ENCODE measurements around the gene TSPAN33.

The TSPAN33 gene

DNA sequence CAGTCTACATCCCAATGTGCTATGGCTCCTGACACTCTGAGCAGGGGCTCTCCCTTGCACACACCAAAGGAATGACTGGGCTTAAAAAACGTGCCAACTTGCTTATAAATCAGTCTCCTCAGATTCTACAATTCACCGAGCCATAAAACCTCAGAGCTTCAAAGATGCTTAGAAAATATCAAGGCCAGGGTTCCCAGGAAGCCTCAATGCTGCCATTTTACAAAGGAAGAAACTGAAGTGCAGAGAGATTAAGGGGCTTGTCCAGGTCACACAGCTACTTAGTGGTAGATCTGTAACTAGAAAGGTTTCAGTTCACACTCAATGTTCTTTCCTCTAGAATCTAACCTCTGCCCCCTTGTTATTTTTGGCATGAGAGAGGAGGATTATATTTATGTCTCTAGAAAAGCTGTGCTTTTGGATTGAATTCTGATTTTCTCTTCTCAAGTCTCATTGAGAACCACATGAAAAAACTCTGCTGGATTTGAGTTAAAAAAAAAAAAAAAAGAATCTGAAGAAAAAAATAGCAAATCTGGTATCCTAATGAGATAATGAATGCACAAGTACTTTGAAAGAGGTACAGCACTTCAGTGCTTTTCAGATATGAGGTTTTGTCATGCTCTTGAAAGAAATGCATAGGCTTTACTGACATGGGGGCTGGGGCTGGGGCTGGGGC, 22.3 kb upstream of the TSPAN33 start:
- no peak for TF ChIP-seq ZNF274 (IDR thresholded peaks at IDR 0.05; ENCODE audit: low read depth, low read length)
- H3K4me3 ChIP-seq (ENCODE audit: low read length): no peak overlapping the region; the same call in 1 of the 2 replicates

DNA sequence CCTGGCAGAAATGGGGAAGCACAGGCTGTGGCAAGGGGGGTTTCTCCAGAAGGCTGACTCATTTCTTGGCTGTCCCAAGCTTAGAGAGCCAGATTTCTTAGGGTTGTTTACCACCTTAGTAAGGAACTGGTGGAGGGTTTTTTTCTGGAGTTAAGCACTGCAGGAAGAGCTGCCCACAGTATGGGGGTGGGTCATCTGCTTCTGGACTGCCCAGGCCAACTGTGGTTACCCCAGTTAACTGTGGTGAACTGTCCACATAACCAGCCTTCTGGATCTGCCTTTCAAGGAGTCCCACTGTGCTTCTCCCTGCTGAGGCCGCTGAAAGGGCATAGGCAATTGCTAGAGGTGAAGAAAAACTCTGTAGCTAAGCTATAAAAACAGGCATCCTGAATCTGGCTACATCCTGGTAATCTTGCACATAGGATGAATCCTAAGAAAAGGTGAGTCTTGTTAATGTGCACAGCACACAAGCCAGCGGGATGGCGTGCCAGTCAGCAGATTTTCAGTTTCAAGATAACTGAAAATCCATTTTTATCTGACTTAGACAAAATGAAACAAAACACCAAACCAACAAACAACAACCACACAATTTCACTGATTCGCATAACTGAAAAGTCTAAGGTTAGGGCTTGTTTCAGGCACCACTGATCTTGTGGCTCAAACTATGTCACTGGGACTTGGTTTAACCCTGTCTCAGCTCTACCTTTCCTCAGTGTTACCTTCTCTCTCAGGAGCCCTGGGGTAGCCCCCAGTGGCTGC, 21.6 kb upstream of the TSPAN33 start:
- peak overlapping the region; percentile 34; the same call in 1 of the 2 replicates for H3K4me3 ChIP-seq (ENCODE audit: low read length)
- TF ChIP-seq ZNF274 (IDR thresholded peaks at IDR 0.05; ENCODE audit: low read depth, low read length): no peak

DNA sequence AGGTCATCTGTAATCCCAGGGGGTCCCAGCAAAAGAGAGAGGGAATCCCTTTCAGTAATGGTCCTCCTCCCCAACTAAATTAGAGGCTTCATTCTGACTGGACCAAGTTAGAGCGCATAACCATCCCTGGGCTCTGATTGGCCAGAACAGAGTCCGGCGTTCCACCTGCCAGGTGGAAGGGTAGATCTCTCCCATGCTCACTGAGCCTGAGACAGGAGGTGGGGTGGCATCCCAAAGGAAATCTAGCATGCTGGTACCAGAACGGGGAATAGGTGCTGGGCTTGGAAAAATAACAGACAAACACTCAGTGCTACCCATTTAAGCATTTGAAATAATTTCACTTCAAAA, 21.0 kb upstream of the TSPAN33 start:
- H3K4me3 ChIP-seq (ENCODE audit: low read length): peak overlapping the region; percentile 5; the same call in 1 of the 2 replicates
- TF ChIP-seq ZNF274 (IDR thresholded peaks at IDR 0.05; ENCODE audit: low read depth, low read length): no peak

DNA sequence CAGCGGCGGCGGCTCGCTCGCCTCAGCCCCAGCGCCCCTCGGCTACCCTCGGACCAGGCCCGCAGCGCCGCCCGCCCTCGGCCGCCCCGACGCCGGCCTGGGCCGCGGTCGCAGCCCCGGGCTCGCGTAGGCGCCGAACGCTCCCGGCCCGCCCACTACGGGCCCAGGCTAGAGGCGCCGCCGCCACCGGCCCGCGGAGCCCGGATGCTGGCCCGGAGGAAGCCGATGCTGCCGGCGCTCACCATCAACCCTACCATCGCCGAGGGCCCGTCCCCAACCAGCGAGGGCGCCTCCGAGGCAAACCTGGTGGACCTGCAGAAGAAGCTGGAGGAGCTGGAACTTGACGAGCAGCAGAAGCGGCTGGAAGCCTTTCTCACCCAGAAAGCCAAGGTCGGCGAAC, 18.2 kb upstream of the TSPAN33 start:
- no peak overlapping the region for H3K4me3 ChIP-seq (ENCODE audit: low read length)
- TF ChIP-seq ZNF274 (IDR thresholded peaks at IDR 0.05; ENCODE audit: low read depth, low read length): no peak

DNA sequence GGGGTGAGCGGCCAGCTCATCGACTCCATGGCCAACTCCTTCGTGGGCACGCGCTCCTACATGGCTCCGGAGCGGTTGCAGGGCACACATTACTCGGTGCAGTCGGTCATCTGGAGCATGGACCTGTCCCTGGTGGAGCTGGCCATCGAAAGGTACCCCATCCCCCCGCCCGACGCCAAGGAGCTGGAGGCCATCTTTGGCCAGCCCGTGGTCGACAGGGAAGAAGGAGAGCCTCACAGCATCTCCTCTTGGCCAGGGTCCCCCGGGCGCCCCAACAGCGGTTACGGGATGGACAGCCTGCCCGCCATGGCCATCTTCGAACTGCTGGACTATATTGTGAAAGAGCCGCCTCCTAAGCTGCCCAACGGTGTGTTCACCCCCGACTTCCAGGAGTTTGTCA, 17.4 kb upstream of the TSPAN33 start:
- TF ChIP-seq ZNF274 (IDR thresholded peaks at IDR 0.05; ENCODE audit: low read depth, low read length): no peak
- H3K4me3 ChIP-seq (ENCODE audit: low read length): no peak overlapping the region

DNA sequence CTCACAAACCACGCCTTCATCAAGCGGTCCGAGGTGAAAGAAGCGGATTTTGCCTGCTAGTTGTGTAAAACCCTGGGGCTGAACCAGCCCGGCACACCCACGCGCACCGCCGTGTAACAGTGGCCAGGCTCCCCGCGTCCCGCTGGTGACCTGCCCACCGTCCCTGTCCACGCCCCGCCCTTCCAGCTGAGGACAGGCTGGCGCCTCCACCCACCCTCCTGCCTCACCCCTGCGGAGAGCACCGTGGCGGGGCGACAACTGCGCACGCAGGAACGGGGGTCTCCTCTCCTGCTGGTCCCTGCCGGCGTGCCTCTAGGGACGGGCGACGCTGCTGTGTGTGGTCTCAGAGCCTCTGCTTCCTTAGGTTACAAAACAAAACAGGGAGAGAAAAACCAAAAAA, 16.9 kb upstream of the TSPAN33 start:
- no peak overlapping the region for H3K4me3 ChIP-seq (ENCODE audit: low read length)
- no peak for TF ChIP-seq ZNF274 (IDR thresholded peaks at IDR 0.05; ENCODE audit: low read depth, low read length)

DNA sequence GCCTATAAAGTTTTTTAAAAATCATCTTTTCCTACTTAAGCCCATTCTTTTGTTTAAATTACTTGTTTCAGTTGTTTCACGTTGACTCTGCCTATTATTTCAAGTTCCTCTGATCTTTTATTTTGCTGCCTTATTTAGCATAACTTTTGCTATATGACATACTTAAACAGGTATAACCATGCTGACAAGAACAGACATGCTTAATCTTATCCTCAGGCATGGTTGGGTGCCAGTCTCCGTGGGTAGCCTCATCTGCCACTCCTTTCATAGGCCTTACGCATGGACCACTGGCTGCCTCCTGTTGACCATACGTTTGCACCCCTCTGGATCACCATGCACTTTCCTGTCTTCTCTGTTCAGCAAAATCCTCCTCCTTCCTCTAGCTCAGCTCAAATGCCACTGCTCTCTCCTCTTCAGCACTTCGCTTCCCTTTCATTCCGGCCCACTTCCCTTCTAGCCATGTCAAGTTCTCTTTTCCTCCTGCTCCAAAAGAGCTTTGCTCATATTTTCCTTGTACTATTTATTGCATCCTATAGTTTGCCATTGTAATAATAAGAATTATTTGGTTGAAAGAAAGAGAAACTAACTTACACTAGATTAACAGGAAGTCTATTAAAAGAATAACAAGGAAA, 10.0 kb upstream of the TSPAN33 start:
- no peak for TF ChIP-seq ZNF274 (IDR thresholded peaks at IDR 0.05; ENCODE audit: low read depth, low read length)
- no peak overlapping the region for H3K4me3 ChIP-seq (ENCODE audit: low read length)

DNA sequence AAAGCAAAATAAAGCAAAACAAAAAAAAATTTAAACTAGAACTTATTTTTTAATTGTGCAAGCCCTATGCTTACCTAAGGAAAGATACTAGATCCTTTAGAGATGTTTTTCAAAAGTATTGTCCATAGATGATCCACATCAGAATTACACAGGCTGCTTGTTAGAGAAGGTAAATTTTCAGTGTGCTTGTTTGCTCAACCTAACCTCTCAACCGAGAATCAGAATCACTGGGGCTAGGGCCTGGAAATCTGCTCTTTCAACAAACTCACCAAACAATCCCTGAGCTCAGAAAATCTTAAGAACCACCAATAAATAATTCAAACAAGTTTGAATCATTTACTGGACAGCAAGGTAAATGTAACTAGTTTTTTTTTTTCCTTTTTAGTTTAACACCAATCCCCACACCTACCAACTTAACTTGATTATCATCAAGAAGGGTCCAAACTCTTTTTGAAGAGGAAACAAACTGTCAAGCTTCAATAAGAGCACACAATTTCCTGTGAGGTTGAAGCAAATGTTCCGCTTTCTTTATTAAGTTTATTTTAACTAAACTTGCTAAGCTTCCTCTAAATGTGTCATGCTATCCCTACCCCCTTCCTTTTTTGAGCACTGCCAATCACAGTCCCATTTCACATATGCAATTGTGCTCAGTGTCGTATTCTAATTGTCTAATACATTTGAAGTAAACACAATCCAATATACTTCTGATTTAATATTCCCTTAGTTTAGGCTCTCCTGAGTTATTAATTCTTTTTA, 7.4 kb upstream of the TSPAN33 start:
- H3K4me3 ChIP-seq (ENCODE audit: low read length): no peak overlapping the region
- TF ChIP-seq ZNF274 (IDR thresholded peaks at IDR 0.05; ENCODE audit: low read depth, low read length): no peak

DNA sequence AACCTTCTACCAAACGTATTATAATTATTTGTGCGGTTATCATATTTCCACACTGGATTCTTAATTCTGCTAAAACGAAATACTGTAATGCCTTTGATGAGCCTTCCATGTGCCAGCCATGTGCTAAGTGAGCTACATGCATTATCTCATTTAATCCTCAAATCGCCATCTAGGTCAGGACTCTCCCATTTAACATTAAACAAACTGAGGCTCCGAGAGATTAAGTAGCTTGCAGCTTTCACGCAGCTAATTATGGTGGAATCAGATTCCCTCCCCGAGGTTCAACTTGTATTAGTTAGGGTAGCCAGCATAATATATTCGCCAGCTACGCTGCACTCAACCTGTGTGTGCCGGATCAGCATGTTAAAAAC, 798 bp upstream of the TSPAN33 start:
- peak overlapping the region; percentile 75 for H3K4me3 ChIP-seq (ENCODE audit: low read length)
- TF ChIP-seq ZNF274 (IDR thresholded peaks at IDR 0.05; ENCODE audit: low read depth, low read length): no peak

DNA sequence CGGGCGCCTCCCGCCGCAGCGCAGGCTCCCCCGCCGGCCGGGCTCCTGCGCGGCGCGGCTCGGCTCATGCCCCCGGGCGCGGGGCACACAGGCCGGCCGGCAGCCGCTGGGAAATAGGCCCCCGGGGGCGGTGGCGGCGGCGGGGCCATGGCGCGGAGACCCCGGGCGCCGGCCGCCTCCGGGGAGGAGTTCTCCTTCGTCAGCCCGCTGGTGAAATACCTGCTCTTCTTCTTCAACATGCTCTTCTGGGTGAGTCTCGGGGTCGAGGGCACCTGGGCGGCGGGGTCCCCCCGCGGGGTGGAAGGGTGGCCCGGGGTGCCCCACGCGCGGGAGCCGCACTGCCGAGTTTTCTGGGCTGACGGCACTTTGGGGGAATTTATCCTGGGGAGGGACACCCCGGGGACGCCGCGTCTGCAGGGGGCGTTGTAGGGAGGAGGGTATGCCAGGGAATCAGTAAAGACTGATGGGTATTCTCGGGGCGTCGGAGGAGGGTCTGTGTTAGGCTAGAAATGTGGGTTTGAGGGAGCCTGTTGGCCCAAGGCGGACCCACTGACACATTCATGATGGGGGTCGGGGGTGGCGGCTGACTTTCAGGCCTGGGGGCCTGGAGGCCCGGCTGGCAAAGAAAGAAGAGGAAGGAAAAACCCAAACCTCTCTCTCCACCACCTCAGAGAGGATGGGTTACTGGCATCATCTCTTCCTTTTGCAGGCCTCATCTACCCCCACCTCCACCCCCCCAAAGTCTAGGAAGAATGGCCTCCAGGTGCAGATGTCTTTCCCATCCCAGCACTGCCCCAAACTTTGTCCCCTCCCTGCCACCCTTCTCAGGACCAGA, 544 bp downstream of the TSPAN33 start:
- peak overlapping the region; percentile 75 for H3K4me3 ChIP-seq (ENCODE audit: low read length)

DNA sequence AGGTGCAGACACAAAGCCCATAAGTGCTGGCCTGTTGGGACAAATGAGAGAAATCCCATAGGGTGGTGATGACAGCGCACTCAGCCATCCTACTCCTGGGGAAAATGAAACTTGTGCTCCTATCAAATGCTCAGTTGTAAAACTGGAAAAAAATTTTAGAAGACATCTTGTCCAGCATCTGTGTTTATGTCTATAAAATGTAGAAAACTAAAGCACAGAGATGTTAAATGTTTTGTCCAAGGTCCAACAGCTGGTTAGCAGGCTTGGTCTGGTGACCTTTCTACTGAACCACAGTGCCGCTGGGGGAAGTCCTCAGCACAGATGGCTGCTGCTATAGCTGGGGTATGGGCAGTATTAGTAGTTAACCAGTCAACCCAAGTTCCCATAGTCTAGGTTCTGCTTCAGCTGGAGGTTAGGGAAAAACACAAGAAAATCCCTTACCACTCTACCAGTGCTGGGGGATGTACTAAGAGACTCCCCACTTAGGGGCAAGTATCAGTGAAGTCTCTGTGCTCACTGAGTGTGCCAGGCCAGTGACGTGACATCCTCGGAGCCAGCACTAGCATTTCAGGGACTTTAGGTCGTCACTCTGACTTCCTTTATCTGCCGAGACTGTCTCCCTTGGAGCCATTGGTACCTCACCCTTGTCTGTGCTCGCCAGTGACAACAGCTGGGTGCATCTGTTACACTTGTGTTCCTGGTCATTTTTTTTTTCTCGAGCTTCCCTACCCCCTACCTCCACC, 1.9 kb downstream of the TSPAN33 start:
- H3K4me3 ChIP-seq (ENCODE audit: low read length): peak overlapping the region; percentile 75; the same call in 1 of the 2 replicates

More for the DNA sequence above, 544 bp downstream of the TSPAN33 start:
- no peak for TF ChIP-seq ZNF274 (IDR thresholded peaks at IDR 0.05; ENCODE audit: low read depth, low read length)

DNA sequence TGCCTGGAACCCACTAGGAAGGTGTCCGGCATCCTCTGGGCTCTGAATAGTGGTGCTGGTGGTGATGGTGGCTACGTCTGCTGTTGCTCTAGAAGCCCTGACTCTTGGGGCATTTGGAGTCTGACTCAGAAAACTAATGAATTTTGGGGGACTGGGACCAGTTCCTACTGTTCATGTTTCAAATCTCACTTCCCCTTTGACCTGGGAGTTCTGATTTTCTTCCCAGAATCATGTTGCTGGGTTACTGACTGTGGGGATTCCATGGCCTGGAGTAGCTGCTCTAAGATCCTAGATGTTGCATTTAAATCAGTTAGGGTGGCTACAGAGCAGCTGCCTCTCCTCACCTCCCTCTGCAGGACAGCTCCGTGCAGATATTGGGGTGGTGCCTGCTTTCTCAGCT, 3.2 kb downstream of the TSPAN33 start:
- no peak for TF ChIP-seq ZNF274 (IDR thresholded peaks at IDR 0.05; ENCODE audit: low read depth, low read length)
- peak overlapping the region; percentile 75; the same call in 1 of the 2 replicates for H3K4me3 ChIP-seq (ENCODE audit: low read length)

More for the DNA sequence above, 1.9 kb downstream of the TSPAN33 start:
- TF ChIP-seq ZNF274 (IDR thresholded peaks at IDR 0.05; ENCODE audit: low read depth, low read length): no peak

DNA sequence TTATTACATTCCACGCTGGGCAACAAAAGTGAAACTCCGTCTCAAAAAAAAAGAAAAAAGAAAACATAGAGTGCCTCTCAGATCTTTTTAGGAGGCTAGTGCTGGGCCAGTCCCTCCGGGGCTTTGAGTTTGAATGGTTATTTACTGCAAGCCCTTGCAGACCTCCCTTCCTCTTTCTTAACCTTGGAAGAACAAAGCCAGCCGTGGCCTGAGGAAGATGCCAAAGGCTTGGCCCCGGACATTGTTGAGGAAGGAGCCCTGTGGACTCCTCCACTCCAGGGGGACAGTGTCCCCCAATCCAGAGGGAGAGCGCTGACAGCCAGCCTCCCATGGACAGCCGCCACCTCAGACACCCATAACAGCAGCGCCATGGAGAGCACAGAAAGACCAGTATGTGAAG, 5.0 kb downstream of the TSPAN33 start:
- H3K4me3 ChIP-seq (ENCODE audit: low read length): no peak overlapping the region
- TF ChIP-seq ZNF274 (IDR thresholded peaks at IDR 0.05; ENCODE audit: low read depth, low read length): no peak
